Adrenal gland (tissue), 12 donors: ENCODE results near the gene ITGA1. TPM values are rescaled to one million over a fixed set of nuclear protein-coding genes. Genes with fewer than 3 reads are reported as not detected.
A peak's percentile ranks its signal among the peaks of the same experiment; 100 is the strongest.

Experiments used
- DNase-seq, 7 donors: peaks; one replicate each; pipeline ENCODE4 v3.0.0-alpha.2; 2019 to 2020
- H3K27ac ChIP-seq, 5 donors: fragments of 200-600 bp; sonication (generic) in 4 of 5; 1 replicate in 3 of 5; 2 replicates in 2 of 5; pipeline versions ENCODE4 v1.5.1 to v1.8.0; 2016 to 2020; ENCODE audit warnings: mild to moderate bottlenecking in 1 of 5
- H3K27me3 ChIP-seq: fragments of 200-600 bp; 2 replicates; pipeline ENCODE4 v1.8.0; 2021
- H3K36me3 ChIP-seq, 2 donors: fragments of 200-600 bp; replicated peaks in 1 of 2; 1 replicate in 1 of 2; 2 replicates in 1 of 2; pipeline versions ENCODE4 v1.5.1 to v1.8.0; 2018 to 2022
- H3K4me1 ChIP-seq, 2 donors: fragments of 200-600 bp; replicated peaks in 1 of 2; 1 replicate in 1 of 2; 2 replicates in 1 of 2; pipeline versions ENCODE4 v1.5.1 to v1.8.0; 2018 to 2021
- H3K4me3 ChIP-seq, 4 donors: fragments of 200-600 bp; sonication (generic) in 3 of 4; one replicate each; pipeline ENCODE4 v1.5.1; 2016 to 2018
- H3K9me3 ChIP-seq, 3 donors: fragments of 200-600 bp; sonication (generic) in 1 of 3; replicated peaks in 1 of 3; 1 replicate in 2 of 3; 2 replicates in 1 of 3; pipeline versions ENCODE4 v1.5.1 to v1.8.0; 2016 to 2021
- CTCF ChIP-seq, 6 experiments: fragments of 450-650 bp in 4 of 6; fragments of 200-600 bp in 2 of 6; sonication (generic) in 1 of 6; IDR thresholded peaks; 1 replicate in 5 of 6; 2 replicates in 1 of 6; pipeline versions ENCODE4 v1.5.1 to v1.8.0; 2016 to 2021; ENCODE audit warnings: antibody characterized with exemption in 6 of 6, mild to moderate bottlenecking in 2 of 6, moderate library complexity in 1 of 6
- POLR2A ChIP-seq, 2 donors: fragments of 450-650 bp; IDR thresholded peaks; one replicate each; pipeline ENCODE4 v1.6.1; 2017; ENCODE audit warnings: antibody characterized with exemption in 2 of 2, mild to moderate bottlenecking in 2 of 2, moderate library complexity in 1 of 2
- WGBS, 4 donors: extraction: QIAGEN DNeasy Blood & Tissue Kit in 2 of 4; methylation state at CpG; one replicate each; pipeline versions ENCODE4 v1.1.5 to v1.1.7; 2013 to 2017; 5-methylcytosine and 5-hydroxymethylcytosine counted together
- intact Hi-C, 2 donors: fragments of 100-400 bp; cut with DNase I; formaldehyde crosslinking; loops; one replicate each; pipeline versions ENCODE4 v1.14.1 to v1.15.0; 2022 to 2023
- polyA plus RNA-seq, 3 donors: library from polyadenylated mRNA; stranded (reverse); fragments of 200-250 nt in 2 of 3; fragments of 350-450 nt in 1 of 3; fragmentation: Illumina TruSeq in 1 of 3; extraction: RNeasy Lipid Tissue Mini Kit (QIAGEN cat#74804) in 1 of 3; gene quantifications; one replicate each; pipeline ENCODE4 v1.2.3, GENCODE V29; 2013 to 2014
- total RNA-seq, 9 donors: library from RNA; depleted of rRNA in 4 of 9; stranded (reverse); fragments of >200 nt in 4 of 9; fragments of 120-200 nt in 1 of 9; fragmentation: NEBNext Ultra II Directional in 1 of 9; extraction: Animal tissue kit (Norgen Biotek cat#: 25700) in 1 of 9; gene quantifications; one replicate each; pipeline versions ENCODE4 v1.1.0 to v1.2.4, GENCODE V29; 2013 to 2023
- donor health status: healthy with polysubstance abuse.
- donor health status: Bipolar disorder and iron deficiency.
- donor health status: DM: yes; HTN: yes; CAD: no.
- donor health status: DM: no; HTN: no; CAD: no.
- donor health status: DM: no; HTN: no; CAD: no.
- donor health status: DM: yes; HTN: yes; CAD: no.

ITGA1 gene
- total and polyA plus RNA-seq, 12 donors, result 30.0 to 371 (median 149) TPM

- intact Hi-C loops, result no loop called here
- DNase-seq, result no peak
- peaks cover 0 to 5% of the 10 kb centered on the region in 2 donors for H3K4me1 ChIP-seq
- peak overlapping the region in 2 of 5 donors; percentile 22 to 23 for H3K27ac ChIP-seq
- WGBS, 4 donors, result 63 to 88% (median 73%) methylated on average over 2 of the region's 2 CpGs
- no peak for TF ChIP-seq CTCF (IDR thresholded peaks at IDR 0.05)
- no peak for TF ChIP-seq POLR2A (IDR thresholded peaks at IDR 0.05)
- H3K36me3 ChIP-seq, result peaks cover 0 to 8% of the 10 kb centered on the region in 2 donors
- no peaks in the 10 kb centered on the region for H3K27me3 ChIP-seq
- H3K4me3 ChIP-seq, result no peak overlapping the region
- H3K9me3 ChIP-seq, result no peaks in the 10 kb centered on the region
Observed at GRCh38 chr5:52853650-52854049, 65.9 kb downstream of the ITGA1 start.

GRCh38 chr5:52854301-52854700 lies 66.6 kb downstream of the ITGA1 start:
- intact Hi-C loops, result no loop called here

GRCh38 chr5:52854949-52855348 lies 67.2 kb downstream of the ITGA1 start:
- WGBS, 4 donors, result 63 to 67% (median 65%) methylated on average over 2 of the region's 2 CpGs
- peaks cover 0 to 5% of the 10 kb centered on the region in 2 donors for H3K4me1 ChIP-seq
- no peak overlapping the region for H3K27ac ChIP-seq
- H3K36me3 ChIP-seq, result peaks cover 0 to 8% of the 10 kb centered on the region in 2 donors
- H3K9me3 ChIP-seq, result no peaks in the 10 kb centered on the region
- intact Hi-C loops, result no loop called here
- no peaks in the 10 kb centered on the region for H3K27me3 ChIP-seq
- DNase-seq, result no peak
- no peak overlapping the region for H3K4me3 ChIP-seq
- TF ChIP-seq CTCF (IDR thresholded peaks at IDR 0.05) (no peak), POLR2A (IDR thresholded peaks at IDR 0.05) (no peak)

More at GRCh38 chr5:52854301-52854700, 66.6 kb downstream of the ITGA1 start:
- peak overlapping the region in 2 of 5 donors; percentile 22 to 23 for H3K27ac ChIP-seq
- H3K4me1 ChIP-seq, result peaks cover 0 to 5% of the 10 kb centered on the region in 2 donors
- no peaks in the 10 kb centered on the region for H3K9me3 ChIP-seq
- peaks cover 0 to 8% of the 10 kb centered on the region in 2 donors for H3K36me3 ChIP-seq
- WGBS, 4 donors, result 70 to 79% (median 74%) methylated on average over 2 of the region's 2 CpGs
- no peaks in the 10 kb centered on the region for H3K27me3 ChIP-seq
- no peak overlapping the region for H3K4me3 ChIP-seq
- no peak for DNase-seq
- TF ChIP-seq CTCF (IDR thresholded peaks at IDR 0.05) (no peak), POLR2A (IDR thresholded peaks at IDR 0.05) (no peak)

- DNase-seq, result no peak
- no peak overlapping the region for H3K27ac ChIP-seq
- 78 to 93% (median 87%) methylated on average over 3 of the region's 3 CpGs for WGBS, 4 donors
- no peaks in the 10 kb centered on the region for H3K9me3 ChIP-seq
- H3K27me3 ChIP-seq, result no peaks in the 10 kb centered on the region
- TF ChIP-seq CTCF (IDR thresholded peaks at IDR 0.05) (no peak), POLR2A (IDR thresholded peaks at IDR 0.05) (no peak)
- H3K36me3 ChIP-seq, result peaks cover 0 to 5% of the 10 kb centered on the region in 2 donors
- peaks cover 0 to 5% of the 10 kb centered on the region in 2 donors for H3K4me1 ChIP-seq
- intact Hi-C loops, result no loop called here
- no peak overlapping the region for H3K4me3 ChIP-seq
Observed at GRCh38 chr5:52856564-52856963, 68.8 kb downstream of the ITGA1 start.
